HepG2 (cell line): Measurements from ENCODE around the gene LYZL6. TPM values are rescaled to one million over a fixed set of nuclear protein-coding genes. Genes with fewer than 3 reads are reported as not detected.

ENCODE experiments used
- CHD2 ChIP-seq: IDR thresholded peaks from 2 replicates; pipeline ENCODE4 v1.6.1; 2011; ENCODE audit warnings: low read depth, low read length, improper control_type of control experiment
- CREB1 ChIP-seq, 2 experiments: fragments of 450-650 bp in 1 of 2; IDR thresholded peaks; 2 replicates each; pipeline ENCODE4 v1.6.1; 2016 to 2017; ENCODE audit warnings: control low read depth in 1 of 2, mild to moderate bottlenecking in 1 of 2, missing compliant biosample characterization in 1 of 2, missing genetic modification characterization in 1 of 2
- DPF2 ChIP-seq: sonication (generic); formaldehyde crosslinking; IDR thresholded peaks from 2 replicates; pipeline ENCODE4 v1.4.0; 2020; ENCODE audit warnings: mild to moderate bottlenecking, low read depth, missing genetic modification reagents, borderline replicate concordance
- ETV6 ChIP-seq: sonication (generic); formaldehyde crosslinking; conservative IDR thresholded peaks from 2 replicates; pipeline ENCODE4 v1.4.0; 2020; ENCODE audit warnings: missing genetic modification reagents
- FOXK2 ChIP-seq: fragments of 450-650 bp; IDR thresholded peaks from 2 replicates; pipeline ENCODE4 v1.6.1; 2016
- JDP2 ChIP-seq: sonication (generic); formaldehyde crosslinking; IDR thresholded peaks from 2 replicates; pipeline ENCODE4 v1.8.1; 2022; ENCODE audit warnings: missing genetic modification reagents, borderline replicate concordance
- JUND ChIP-seq: sonication (generic); formaldehyde crosslinking; IDR thresholded peaks from 2 replicates; pipeline ENCODE4 v1.8.0; 2022; ENCODE audit warnings: mild to moderate bottlenecking, missing genetic modification reagents
- KDM5B ChIP-seq: sonication (generic); formaldehyde crosslinking; IDR thresholded peaks from 2 replicates; pipeline ENCODE4 v1.4.0; 2020; ENCODE audit warnings: missing genetic modification reagents, mild to moderate bottlenecking, borderline replicate concordance
- MED1 ChIP-seq: sonication (generic); formaldehyde crosslinking; IDR thresholded peaks from 2 replicates; pipeline ENCODE4 v1.4.0; 2020; ENCODE audit warnings: missing genetic modification reagents
- MYC ChIP-seq: sonication (generic); formaldehyde crosslinking; IDR thresholded peaks from 2 replicates; pipeline ENCODE4 v1.9.0; 2021; ENCODE audit warnings: missing genetic modification reagents, borderline replicate concordance
- SCMH1 ChIP-seq: sonication (generic); formaldehyde crosslinking; IDR thresholded peaks from 2 replicates; pipeline ENCODE4 v1.9.0; 2021; ENCODE audit warnings: missing genetic modification reagents, mild to moderate bottlenecking, borderline replicate concordance
- SKI ChIP-seq: fragments of 450-650 bp; IDR thresholded peaks from one replicate; pipeline ENCODE4 v1.6.1; 2018; ENCODE audit warnings: mild to moderate bottlenecking; ENCODE audit not compliant: partially characterized antibody
- ZNF205 ChIP-seq: IDR thresholded peaks from 2 replicates; pipeline ENCODE4 v1.6.1; 2018; ENCODE audit warnings: missing biosample characterization, missing genetic modification reagents
- ZNF30 ChIP-seq: sonication (generic); formaldehyde crosslinking; IDR thresholded peaks from 2 replicates; pipeline ENCODE4 v1.5.0; 2020; ENCODE audit warnings: mild to moderate bottlenecking, missing genetic modification reagents
- ZNF598 ChIP-seq: sonication (generic); formaldehyde crosslinking; IDR thresholded peaks from 2 replicates; pipeline ENCODE4 v1.5.1; 2020; ENCODE audit warnings: mild to moderate bottlenecking, missing genetic modification reagents, borderline replicate concordance
- polyA plus RNA-seq, 8 experiments: library from polyadenylated mRNA; depleted of rRNA in 3 of 8; stranded (reverse) in 7 of 8; unstranded in 1 of 8; fragments of >200 nt; fragmentation: Illumina TruSeq in 4 of 8; extraction: Trizol in 4 of 8; gene quantifications; 2 replicates each; pipeline versions ENCODE4 v1.2.1 to v1.2.3, GENCODE V29; 2011 to 2016; ENCODE audit warnings: low read depth in 4 of 8, missing spikeins in 1 of 8, mixed read lengths in 1 of 8; ENCODE audit not compliant: insufficient read depth in 1 of 8
- total RNA-seq, 5 experiments: library from RNA; depleted of rRNA; stranded (reverse); fragments of >200 nt; fragmentation: Illumina TruSeq; extraction: Trizol; gene quantifications; 2 replicates each; pipeline ENCODE4 v1.2.3, GENCODE V29; 2016; ENCODE audit warnings: low read depth in 1 of 5
- TF ChIP-seq, protein P1 (sequence below): sonication (generic); formaldehyde crosslinking; IDR thresholded peaks from 2 replicates; pipeline ENCODE4 v1.8.0; 2022; ENCODE audit warnings: missing genetic modification reagents, mild to moderate bottlenecking, borderline replicate concordance
- TF ChIP-seq, protein P2 (sequence below): sonication (generic); formaldehyde crosslinking; IDR thresholded peaks from 2 replicates; pipeline ENCODE4 v1.4.0; 2020; ENCODE audit warnings: missing genetic modification reagents, mild to moderate bottlenecking, borderline replicate concordance
- TF ChIP-seq, protein P3 (sequence below): IDR thresholded peaks from 2 replicates; pipeline ENCODE4 v1.6.1; 2016
- TF ChIP-seq, protein P4 (sequence below): sonication (generic); formaldehyde crosslinking; IDR thresholded peaks from 2 replicates; pipeline ENCODE4 v1.9.0; 2021; ENCODE audit warnings: missing genetic modification reagents, borderline replicate concordance

Gene LYZL6
- total and polyA plus RNA-seq, 2 of the 13 experiments (the other 11 are each of a cell fraction or from before 2014, with no cell fraction given): not detected

DNA sequence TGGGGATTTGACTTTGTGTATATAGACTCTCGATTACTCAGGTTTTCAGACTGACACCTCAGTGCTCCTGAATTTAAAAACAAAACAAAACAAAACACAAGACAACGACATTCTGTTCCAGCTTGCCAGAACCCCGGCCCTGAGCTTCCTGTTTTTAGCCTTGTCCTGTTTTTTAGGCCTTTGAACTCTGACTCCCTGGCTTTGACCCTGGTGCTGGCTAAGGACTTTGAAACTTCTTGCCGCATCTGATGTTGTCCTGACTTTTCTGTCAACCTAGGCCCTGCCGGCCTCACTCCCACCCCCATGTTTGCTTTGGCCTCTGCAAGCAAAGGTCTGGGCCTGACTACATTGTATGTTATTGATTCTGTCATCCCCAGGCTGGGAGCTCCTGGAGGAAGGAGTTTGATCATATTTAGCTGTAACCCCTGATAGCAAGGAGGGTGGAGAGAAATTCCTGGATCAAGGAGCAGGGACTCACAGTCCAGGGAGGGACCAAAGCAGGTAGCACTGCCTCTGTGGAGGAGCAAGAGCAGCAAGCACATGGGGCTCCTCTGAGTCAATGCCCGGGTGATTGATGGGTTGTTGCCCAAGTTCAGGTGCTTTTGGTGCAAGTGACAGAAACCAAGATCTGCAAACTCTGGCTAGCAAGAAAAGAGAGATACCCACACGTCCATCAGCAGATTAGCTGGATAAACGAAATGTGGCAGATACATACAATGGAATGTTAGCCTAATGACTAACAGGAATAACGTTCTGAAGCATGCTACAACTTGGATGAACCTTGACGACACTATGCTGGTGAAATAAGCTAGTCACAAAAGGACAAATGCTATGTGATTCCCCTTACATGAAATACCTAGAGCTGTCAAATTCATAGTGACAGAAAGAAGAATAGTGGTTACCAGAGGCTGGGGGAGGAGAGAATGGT lies 30.1 kb upstream of the LYZL6 start (continued):
- TF ChIP-seq ETV6 (CRISPR knock-in tag): 0 out of 2 replicates have a peak, but pooled peaks have one; percentile 30
- peak; percentile 98 for TF ChIP-seq DPF2 (CRISPR knock-in tag)
- peak; percentile 45; the same call in 1 of the 2 replicates for TF ChIP-seq JDP2 (CRISPR knock-in tag)
- peak; percentile 83 for TF ChIP-seq JUND (CRISPR knock-in tag)
- TF ChIP-seq, protein P1, sequence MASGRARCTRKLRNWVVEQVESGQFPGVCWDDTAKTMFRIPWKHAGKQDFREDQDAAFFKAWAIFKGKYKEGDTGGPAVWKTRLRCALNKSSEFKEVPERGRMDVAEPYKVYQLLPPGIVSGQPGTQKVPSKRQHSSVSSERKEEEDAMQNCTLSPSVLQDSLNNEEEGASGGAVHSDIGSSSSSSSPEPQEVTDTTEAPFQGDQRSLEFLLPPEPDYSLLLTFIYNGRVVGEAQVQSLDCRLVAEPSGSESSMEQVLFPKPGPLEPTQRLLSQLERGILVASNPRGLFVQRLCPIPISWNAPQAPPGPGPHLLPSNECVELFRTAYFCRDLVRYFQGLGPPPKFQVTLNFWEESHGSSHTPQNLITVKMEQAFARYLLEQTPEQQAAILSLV (CRISPR knock-in tag): peak; percentile 91
- peak; percentile 87 for TF ChIP-seq ZNF205
- TF ChIP-seq MYC (CRISPR knock-in tag): peak; percentile 53; the same call in 1 of the 2 replicates
- no peak for TF ChIP-seq SCMH1 (CRISPR knock-in tag)
- TF ChIP-seq MED1 (CRISPR knock-in tag): peak; percentile 96
- 0 out of 2 replicates have a peak, but pooled peaks have one; percentile 18 for TF ChIP-seq CREB1 (IDR thresholded peaks at IDR 0.05)
- TF ChIP-seq CREB1 (CRISPR knock-in tag; IDR thresholded peaks at IDR 0.05): no peak; the same call in none of the 2 replicates
- TF ChIP-seq, protein P2, sequence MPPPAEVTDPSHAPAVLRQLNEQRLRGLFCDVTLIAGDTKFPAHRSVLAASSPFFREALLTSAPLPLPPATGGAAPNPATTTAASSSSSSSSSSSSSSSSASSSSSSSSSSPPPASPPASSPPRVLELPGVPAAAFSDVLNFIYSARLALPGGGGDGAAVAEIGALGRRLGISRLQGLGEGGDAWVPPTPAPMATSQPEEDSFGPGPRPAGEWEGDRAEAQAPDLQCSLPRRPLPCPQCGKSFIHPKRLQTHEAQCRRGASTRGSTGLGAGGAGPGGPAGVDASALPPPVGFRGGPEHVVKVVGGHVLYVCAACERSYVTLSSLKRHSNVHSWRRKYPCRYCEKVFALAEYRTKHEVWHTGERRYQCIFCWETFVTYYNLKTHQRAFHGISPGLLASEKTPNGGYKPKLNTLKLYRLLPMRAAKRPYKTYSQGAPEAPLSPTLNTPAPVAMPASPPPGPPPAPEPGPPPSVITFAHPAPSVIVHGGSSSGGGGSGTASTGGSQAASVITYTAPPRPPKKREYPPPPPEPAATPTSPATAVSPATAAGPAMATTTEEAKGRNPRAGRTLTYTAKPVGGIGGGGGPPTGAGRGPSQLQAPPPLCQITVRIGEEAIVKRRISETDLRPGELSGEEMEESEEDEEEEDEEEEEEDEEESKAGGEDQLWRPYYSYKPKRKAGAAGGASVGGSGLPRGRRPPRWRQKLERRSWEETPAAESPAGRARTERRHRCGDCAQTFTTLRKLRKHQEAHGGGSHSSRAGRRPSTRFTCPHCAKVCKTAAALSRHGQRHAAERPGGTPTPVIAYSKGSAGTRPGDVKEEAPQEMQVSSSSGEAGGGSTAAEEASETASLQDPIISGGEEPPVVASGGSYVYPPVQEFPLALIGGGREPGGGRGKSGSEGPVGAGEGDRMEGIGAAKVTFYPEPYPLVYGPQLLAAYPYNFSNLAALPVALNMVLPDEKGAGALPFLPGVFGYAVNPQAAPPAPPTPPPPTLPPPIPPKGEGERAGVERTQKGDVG: peak; percentile 79; the same call in 1 of the 2 replicates
- TF ChIP-seq ZNF598 (CRISPR knock-in tag): no peak; the same call in 1 of the 2 replicates
- peak; percentile 40; the same call in 1 of the 2 replicates for TF ChIP-seq CHD2
- TF ChIP-seq ZNF30 (CRISPR knock-in tag): no peak
- TF ChIP-seq KDM5B (CRISPR knock-in tag): peak; percentile 64; the same call in 1 of the 2 replicates
- TF ChIP-seq SKI: peak; percentile 100
- peak; percentile 85 for TF ChIP-seq FOXK2
- TF ChIP-seq, protein P3, sequence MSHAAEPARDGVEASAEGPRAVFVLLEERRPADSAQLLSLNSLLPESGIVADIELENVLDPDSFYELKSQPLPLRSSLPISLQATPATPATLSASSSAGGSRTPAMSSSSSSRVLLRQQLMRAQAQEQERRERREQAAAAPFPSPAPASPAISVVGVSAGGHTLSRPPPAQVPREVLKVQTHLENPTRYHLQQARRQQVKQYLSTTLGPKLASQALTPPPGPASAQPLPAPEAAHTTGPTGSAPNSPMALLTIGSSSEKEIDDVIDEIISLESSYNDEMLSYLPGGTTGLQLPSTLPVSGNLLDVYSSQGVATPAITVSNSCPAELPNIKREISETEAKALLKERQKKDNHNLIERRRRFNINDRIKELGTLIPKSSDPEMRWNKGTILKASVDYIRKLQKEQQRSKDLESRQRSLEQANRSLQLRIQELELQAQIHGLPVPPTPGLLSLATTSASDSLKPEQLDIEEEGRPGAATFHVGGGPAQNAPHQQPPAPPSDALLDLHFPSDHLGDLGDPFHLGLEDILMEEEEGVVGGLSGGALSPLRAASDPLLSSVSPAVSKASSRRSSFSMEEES (CRISPR knock-in tag): peak; percentile 67
- TF ChIP-seq, protein P4, sequence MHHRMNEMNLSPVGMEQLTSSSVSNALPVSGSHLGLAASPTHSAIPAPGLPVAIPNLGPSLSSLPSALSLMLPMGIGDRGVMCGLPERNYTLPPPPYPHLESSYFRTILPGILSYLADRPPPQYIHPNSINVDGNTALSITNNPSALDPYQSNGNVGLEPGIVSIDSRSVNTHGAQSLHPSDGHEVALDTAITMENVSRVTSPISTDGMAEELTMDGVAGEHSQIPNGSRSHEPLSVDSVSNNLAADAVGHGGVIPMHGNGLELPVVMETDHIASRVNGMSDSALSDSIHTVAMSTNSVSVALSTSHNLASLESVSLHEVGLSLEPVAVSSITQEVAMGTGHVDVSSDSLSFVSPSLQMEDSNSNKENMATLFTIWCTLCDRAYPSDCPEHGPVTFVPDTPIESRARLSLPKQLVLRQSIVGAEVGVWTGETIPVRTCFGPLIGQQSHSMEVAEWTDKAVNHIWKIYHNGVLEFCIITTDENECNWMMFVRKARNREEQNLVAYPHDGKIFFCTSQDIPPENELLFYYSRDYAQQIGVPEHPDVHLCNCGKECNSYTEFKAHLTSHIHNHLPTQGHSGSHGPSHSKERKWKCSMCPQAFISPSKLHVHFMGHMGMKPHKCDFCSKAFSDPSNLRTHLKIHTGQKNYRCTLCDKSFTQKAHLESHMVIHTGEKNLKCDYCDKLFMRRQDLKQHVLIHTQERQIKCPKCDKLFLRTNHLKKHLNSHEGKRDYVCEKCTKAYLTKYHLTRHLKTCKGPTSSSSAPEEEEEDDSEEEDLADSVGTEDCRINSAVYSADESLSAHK (CRISPR knock-in tag): no peak
